HuH-7 (cell line): Measurements from ENCODE around the gene PDE4D.

Experiments
- DNase-seq: peaks from one replicate; pipeline ENCODE4 v3.0.0; 2011; ENCODE audit warnings: low spot score

The PDE4D gene

DNA sequence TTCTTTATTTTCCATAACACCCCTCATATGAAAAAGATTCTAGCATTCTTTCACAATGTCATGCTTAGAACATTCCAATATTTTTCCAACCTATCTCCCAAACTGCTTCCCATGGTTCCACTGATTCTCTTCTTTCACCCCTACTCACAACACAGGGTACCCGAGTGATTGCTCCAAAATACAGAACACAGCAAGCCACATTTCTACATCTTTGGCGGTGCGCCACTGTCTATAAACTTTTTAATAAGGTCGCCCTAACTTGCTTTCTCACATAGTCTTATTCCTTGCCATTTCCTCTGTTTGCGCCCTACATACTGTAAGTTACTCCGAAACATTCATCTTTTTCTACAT, 793.6 kb downstream of the PDE4D start:
- no peak for DNase-seq

DNA sequence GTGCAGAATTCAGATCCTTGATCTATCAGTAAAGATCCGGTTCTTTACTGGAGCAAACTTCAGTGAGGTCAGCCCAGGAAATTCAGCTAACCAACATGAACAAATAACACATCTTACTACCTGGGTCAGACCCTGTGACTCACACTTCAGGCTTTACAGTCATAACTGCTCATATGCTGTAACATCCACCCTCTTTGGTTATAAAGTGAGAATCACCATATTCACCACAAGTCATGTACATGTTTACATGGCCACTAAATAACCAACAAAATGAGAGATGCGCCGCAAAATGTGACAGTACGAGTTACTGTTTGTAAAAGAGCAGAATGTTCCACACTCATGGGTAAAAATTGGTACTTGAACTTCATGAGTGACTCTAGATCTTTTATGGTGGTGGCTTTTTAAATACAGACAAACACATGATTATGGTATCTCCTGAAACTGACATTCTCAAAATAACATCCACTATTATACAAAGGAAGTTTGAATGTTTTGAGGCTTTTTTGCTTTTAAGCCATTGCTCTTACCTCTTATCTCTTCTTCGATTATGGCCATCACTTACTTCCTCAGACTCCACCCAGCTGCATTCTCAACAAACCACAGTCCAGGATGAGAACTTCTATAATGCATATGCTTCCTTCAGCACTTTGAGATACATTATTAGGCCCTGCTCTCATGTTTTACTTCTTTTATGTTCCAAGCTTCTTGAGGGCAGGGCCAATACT, 794.1 kb downstream of the PDE4D start:
- no peak for DNase-seq

DNA sequence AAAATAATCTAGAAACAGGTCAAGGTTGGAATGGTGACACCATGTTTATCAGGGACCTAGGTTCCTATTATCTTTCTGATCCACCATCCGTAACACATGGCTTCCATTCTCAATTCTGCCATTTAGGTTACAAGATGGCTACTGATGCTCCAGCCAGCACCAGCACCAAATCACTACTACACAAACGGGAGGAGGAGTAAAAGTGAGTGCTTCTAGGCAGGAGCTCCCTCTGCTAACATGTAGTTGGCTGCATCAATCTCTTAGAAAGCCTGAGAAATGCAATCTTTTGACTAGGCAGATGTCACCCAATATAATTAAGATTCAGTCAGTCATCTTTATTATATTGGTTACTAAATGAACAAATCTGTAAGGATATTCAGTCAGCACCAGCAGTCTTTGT, 794.8 kb downstream of the PDE4D start:
- no peak for DNase-seq

DNA sequence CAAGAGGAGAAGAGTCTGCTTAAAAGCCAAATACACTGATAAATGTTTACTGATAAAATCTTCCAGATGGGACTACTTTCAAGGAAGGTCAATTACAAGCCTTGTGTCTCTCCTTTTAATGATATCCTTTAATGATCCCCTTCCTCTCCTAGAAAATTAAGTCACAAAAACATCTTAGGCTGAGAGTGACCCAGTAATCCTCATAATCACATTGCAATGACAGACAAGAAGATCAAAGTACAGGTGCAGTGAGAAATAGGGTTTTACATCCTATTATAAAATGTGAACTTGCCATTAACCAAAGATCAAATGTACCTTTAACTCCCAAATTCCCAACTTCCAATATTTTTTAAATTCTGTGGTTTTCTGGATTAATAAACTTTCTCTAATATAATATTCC, 795.8 kb downstream of the PDE4D start:
- no peak for DNase-seq

DNA sequence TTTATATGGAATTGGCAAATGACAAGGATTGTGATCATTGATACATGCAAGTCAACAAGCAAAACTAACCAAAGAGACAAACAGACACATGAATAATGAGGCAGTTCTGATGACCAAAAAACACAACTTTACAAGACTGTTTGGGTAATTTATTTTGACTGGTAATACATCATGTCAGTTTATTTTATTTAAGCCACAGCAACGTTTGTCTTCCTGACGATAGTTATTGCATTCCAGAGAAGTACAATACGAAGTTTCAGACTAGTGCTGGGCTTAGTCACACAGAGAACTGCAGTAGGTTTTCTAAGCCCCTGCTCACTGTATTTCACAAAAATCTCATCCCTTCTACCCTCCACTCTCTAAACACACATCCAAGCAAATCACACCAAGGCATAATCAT, 796.4 kb downstream of the PDE4D start:
- no peak for DNase-seq

DNA sequence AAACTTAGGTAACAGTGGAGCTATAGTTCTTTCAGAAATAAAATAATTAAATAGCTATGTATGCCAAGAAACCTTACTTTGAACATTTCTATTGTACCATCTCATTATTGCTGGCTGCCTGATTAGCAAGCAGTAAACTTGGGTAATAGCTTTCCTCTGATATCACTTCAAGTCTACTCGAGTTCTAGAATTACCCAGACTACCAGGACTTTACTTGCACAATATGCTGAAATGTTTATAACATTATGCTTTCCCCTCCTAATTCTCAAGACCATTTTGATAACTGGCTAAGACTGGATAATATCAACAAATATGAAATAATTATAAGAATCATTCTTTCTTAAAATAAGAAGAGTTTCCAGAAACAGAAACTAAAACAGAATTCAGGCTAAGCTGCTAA, 798.0 kb downstream of the PDE4D start:
- no peak for DNase-seq

DNA sequence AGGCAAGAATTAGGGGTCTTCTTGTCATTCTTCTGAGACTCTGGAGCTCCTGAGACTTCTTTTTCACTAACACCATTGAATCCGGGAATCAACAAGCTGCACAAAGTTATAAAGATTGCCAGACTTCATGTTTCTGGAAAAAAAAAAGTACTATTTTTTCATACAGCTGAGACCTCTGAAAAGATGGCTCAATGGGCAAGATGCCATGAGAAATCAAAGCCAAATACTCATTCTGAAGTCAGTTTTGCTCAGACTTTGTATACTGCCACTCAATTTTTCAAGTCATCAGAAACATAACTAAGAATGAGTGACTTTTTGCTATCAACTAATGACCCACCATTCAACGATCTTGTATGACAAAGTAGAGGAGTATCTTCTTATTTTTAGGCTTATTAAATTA, 798.7 kb downstream of the PDE4D start:
- DNase-seq, result no peak

DNA sequence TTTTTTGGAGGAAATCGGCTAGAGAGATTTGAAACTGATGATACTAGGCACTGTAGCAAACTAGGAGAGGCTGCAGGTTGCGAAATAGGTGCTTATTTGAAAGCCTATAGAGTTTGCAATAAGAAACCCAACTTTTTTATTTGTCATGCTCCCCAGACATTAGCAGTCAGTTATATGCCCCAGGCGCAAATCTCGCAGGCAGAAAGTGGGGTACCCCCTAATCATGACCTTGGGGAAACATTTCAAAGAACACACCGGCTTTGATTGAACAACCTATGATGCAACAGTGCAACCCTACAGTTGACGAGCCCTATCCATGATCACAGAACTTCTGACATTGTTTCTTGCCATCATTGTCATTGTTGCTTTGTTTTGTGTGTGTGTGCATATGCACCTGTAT, 800.2 kb downstream of the PDE4D start:
- no peak for DNase-seq

DNA sequence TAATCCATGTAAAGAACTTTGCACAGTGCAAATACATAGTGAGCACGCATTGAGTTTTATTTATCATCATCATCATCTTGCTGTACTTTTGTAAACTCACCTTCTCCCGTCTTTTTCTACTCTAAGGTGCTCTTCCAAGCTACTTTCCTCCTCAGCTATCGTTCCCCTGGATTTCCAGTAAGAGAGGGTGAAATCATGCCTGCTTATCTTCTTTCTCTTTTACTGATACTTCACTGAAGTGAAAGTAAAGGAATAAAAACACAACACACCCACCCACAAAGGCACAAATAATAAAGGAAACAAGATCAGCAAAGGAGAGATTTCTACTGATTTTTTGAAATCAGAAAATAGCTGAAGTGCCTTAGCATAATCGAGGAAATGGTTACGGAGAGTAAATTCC, 800.8 kb downstream of the PDE4D start:
- no peak for DNase-seq

DNA sequence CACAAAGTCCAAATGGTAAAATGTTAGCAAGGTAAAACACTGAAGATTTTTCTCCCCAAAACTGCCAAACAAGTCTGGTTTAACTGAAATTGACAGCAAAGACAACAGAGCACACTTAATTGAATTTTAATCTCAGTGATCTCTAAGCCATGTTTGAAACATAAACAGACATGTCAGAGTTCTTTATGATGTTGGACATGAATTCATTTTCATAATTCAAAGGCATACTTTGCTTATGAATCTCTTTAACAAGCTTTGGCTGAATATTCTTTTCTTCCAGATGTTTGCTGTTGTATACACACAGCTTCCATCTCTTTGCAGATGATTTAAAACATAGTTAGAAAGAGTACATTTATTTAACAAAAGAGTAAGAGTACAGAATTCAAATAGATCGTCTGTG, 801.6 kb downstream of the PDE4D start:
- DNase-seq, result no peak

DNA sequence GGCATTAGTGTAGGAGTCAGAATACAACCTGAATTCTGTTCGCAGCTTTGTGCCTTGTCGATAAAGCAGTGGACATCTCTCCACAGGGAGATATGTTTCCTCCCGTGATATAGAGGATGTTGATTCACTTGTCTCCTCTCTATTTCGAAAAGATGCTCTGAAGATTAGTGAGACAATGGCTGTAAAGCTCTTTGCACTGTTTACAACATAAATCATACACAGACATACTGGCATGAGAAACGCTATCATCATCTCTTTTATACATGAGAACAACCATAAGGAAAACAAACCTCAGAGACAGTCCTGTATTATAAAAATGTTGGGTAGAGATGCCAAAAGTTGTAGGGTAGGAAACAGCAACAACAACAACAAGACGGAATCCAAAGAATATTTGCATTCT, 803.2 kb downstream of the PDE4D start:
- no peak for DNase-seq

DNA sequence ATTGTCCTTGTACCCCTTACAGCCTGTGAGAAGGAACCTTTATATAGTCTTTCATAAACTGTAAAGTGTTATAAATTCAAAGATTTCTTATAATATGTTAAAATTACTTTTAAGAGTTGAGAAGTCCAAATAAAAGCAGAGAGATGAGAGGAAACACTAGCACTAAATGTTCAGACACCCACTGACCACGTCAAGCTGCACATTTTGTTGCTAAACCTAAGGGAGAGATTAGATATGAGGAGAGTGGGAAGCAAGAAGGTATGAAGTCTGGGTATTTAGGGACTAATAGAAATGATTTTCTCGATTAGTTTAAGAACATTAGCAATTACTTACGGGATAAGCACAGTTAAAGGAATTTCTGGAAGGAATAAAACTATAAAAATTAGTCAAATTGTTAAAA, 803.8 kb downstream of the PDE4D start:
- no peak for DNase-seq

DNA sequence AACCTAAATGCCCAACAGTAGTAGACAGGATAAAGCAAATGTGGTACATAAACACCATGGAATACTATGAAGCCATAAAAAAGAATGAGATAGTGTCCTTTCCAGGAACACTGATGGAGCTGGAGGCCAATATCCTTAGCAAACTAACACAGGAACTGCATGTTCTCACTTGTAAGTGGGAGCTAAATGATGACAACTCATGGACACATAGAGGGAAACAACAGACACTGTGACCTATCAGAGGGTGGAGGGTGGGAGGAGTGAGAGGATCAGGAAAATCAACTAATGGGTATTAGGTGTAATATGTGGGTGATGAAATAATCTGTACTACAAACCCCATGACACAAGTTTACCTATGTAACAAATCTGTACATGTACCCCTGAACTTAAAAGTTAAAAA, 805.0 kb downstream of the PDE4D start:
- DNase-seq, result no peak

DNA sequence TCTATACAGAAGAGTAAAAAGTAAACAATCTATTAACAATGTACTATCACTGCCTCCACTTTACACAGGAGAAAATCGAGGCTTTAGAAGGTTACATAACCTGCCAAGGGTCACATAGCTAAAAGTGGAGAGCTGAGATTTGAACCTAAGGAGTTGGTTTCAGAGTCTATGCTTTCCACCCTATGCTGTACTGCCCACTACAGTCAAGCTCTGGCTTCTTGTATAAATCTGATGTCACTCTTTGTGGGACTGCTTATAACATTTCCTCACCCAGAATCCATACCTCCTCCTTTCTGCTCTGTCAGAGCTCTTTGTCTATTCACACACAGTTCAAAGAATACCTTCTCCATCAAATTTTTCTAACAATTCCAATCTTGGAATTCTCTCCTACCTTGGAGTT, 807.5 kb downstream of the PDE4D start:
- no peak for DNase-seq

DNA sequence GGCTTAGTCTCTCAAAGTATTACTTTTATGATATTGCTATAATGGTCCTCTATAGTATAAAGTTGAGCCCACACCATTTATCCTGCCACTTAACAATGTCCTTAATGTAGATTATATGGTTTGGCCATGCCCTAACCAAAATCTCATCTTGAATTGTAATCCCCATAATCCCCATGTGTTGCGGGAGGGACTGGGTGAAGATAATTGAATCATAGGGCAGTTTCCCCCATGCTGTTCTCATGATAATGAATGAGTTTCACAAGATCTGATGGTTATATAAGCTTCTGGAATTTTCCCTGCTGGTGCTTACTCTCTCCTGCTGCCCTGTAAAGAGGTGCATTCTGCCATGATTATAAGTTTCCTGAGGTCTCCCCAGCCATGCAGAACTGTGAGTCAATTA, 811.8 kb downstream of the PDE4D start:
- no peak for DNase-seq

DNA sequence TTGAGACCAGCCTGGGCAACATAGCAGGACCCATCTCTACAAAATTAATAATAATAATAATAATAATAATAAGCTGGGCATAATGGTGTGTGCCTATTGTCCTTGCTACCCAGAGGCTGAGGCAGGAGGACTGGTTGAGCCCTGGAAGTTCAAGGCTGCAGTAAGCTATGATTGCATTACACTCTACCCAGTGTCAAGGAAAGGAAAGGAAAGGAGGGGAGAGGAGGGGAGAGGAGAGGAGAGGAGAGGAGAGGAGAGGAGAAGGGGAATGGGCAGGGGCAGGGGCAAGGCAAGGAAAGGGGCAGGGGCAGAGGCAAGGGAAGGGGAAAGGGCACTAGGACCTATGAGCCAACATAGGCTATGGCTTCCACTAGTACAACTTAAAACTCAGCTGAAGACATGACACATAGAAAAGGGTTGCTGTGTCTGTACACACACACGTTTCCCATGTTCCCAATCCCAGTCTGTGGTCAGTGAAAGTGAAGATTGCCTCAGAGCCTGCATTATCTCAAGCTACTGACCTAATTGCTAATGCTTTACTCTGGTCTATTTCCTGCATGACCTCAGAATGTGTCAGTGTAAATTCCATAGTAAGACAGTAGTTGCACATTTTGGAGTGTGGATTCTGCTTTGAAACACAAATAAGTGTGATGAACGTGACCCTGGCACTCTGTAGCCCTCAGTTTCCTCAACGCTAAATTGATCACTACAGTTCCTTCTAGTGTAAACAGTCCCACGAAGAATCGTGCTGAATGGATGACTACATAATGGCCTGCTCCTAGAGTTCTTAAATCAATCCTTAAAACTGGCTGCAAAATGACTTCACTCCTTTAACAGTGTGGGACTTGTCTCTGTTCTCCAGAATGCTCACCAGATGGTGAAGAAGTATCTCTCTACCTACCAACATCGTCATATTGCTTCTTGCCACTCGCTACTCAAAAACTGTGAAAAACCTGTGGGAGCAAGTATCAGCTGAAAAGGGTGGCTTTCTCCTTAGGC, 813.6 kb downstream of the PDE4D start:
- no peak for DNase-seq

DNA sequence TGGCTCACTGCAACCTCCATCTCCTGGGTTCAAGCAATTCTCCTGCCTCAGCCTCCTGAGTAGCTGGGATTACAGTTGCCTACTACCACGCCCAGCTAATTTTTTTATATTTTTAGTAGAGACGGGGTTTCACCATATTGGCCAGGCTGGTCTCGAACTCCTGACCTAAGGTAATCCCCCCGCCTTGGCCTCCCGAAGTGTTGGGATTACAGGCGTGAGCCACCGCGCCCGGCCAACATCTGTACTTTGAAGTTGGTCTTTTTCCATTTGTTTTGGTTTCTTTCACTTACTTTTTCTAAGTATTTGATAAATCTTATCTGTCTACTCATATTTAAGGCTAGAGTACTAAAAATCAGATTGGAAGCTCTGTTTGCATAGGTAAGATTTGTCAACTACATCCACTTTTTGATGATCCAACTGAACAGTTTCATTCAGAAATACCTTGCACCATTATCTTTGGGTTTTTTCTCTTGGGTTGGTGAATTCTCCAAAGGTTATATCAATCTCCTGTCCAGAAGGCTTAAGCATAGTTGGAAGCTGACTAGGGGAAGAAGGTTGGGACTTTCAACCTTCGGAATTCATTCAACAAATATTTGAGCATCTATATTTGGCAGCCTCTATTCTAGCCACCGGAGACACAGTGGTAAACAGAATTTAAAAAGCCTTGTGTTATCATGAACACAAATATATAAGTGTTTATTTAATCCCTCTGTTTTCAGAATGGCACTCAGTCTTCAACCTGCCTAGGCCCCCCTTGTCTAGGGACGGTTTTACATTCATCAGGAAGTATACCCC, 821.6 kb downstream of the PDE4D start:
- DNase-seq, result no peak

DNA sequence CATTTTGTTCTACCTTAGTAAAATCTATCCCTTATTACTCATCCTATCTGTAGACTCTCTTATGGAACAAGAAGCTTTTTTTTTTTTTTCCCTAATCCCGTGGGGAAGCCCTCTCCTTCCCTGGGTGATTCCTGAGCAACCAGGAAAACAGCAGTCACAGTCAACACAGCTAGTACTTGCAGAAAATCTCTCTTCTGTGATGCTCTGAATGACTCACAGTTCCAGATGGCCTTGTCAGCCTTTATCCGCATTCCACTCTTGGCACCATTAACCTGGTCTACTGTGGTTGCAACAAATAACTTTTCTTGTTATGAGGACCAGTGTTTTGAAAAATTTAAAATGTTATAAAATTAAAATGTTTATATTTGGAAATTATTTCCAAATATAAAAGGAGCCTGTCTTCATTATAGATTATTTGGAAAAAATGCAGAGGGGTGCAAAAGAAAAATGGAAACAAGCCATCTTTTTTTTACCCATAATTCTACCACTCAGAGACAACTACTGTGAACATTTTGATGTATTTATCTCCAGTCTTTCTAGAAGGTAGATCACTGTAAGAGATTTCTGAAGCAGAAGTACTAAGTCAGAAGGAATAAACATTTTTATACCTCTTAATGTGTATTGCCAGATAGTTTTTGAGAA, 824.0 kb downstream of the PDE4D start:
- no peak for DNase-seq

DNA sequence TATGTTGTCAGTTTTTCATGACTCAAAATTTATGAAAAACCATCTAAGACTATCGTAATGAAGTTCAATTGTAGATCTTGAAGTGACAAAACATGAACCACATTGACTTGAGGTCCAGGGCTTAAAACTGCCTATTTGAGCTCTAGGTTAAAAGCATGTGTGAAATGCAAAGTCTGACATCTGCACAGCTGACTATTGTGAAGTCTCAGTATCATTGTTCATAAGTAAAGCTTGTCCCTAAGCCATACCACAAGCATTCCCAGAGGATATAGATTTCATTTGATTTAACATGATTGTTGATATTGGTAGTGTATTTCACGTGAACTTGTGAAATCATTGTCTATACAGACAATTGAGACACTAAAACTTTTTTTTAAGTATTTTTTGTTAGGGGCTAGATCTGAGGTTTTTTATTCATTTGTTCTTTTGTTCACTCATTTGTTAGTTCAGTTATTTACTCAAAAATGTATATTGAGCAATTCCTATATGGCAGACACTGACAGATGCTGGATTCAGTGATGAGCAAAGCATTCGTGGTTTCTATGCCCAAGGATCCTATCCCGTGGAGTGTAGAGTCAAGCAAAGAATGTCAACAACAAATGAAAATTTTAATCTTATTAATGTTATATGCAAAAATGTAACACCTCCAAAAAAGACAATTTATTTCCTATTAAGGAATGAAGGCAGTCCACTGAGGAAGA, 825.4 kb downstream of the PDE4D start:
- DNase-seq, result no peak

DNA sequence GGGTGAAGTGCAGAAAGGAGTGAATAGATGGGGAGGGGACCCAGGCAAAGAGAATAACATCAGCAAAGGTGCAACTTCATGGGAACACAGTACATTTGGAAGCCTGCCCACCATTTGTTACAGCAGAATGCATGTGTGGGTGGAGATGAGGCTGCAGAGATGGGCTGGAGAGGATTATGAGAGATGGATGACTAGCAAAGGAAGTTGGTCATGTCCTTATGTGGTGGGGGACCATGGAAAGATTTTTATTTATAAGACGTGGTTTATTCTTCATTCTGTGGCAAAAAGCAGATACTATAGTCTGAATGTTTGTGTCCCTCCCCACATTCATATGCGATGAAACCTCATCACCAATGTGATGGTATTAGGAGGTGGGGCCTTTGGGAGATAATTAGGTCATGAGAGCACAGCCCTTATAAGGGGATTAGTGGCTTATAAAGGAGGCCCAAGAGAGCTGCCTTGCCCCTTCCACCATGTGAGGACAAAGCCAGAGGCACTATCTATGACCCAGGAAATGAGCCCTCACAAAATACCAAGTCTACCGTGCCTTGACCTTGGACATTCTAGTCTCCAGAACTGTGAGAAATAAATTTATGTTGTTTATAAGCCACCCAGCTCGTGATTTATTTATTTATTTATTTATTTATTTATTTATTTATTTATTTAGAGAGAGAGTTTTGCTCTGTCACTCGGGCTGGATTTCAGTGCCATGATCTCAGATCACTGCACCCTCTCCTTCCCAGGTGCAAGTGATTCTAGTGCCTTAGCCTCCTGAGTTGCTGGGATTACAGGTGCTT, 827.0 kb downstream of the PDE4D start:
- no peak for DNase-seq

DNA sequence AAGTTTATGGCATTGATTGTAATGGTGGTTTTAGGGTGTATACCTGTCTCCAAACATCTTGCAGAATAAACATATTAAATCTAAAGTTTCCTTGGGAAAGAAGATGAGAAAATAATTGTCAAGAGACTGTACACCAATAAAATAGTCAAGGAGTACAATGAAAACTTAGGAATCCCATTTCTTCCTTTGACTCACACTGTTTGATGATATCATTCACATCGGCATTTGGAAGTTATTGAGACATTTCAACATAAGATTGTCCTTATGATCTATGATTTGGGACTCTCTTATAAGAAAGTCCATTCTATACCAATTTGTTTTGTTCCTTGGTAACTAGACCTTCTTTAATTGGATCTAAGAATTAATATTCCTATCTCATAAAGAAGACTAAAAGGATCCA, 828.0 kb downstream of the PDE4D start:
- no peak for DNase-seq
